ENCODE measurements around the gene IRF4. TPM values are rescaled to one million over a fixed set of nuclear protein-coding genes. Genes with fewer than 3 reads are reported as not detected.

The IRF4 gene
- total and polyA plus RNA-seq, 2 donors (not counting 3 experiments of a cell fraction or from before 2014, with no cell fraction given), result not detected

DNA sequence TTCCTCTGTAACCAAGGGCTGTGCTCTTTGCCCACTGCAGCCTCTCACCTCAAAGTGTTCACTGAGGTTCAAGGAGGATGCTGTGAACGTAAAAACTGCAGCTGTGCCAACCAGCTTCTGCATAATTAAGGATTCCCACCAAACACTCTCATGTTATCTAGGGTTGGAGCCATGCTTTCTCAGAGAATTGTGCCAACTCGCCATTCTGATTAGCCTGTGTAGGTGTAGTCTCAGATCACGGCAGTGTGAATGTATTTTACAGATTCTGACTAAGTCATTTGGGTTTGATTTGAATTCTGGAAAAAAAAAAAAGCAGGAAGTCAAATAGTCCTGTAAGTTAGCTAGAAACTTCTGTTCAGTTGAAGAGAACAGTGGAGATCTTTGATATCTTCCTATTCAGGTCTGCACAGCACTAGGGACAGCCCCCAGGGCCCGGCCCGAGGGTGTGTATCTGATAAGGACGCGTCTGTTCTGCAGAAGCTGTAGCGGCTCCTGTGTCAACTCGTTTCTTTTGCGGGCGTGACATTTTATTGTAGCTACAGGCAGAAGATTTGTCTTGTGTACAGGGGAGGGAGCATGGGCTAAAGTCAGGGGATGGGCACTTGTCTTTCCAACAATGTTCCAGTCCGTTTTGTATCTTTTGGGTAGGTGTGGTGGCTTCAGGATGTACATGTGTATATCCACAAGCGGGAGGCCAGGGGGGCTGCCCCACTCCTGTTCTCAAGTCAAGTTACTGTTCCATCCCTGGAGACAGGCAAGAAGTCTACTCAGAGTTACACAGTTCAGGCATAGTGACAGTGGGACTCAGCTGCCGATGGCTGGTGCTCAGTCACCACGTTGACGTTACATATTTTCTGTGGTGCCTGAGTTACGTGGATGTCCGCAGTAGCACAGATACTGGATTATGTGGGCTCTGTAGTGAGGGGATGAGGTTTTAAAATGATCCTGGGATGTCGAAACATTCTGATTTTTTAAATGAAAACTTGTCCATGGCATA is 12.4 kb downstream of the IRF4 start:
- no peaks in the 10 kb centered on the region for H3K79me2 ChIP-seq (ENCODE audit: control insufficient read depth, insufficient read depth, low read length)
- FAIRE-seq (no peak), DNase-seq (ENCODE audit: low read depth, low spot score) (no peak)
- H3K4me2 ChIP-seq (ENCODE audit: insufficient read depth, low read length), result no peak overlapping the region
- H3K9me3 ChIP-seq (replicated peaks; ENCODE audit: control insufficient read depth, insufficient read depth, low read length), result no peaks in the 10 kb centered on the region
- H3K27me3 ChIP-seq (ENCODE audit: control insufficient read depth in 2 of 2, insufficient read depth in 2 of 2, low read length in 2 of 2), result no peaks in the 10 kb centered on the region
- BruUV-seq (replicated peaks), result no TSS peak
- H3K27ac ChIP-seq (ENCODE audit: insufficient read depth, low read depth, low read length), result no peak overlapping the region
- dilution Hi-C loops (cut with MboI; ENCODE audit: extremely low pct_ligation_motif_present, low sequenced_read_pairs), result no loop called here
- ChIA-PET POLR2A (no interaction called here), CTCF (interaction anchor here (1.2 kb wide), 1 partner anchor 235 kb away, joined by 3 read pairs; no protein-coding TSS in a partner anchor)
- intact Hi-C loops (cut with micrococcal nuclease), result no loop called here
- no peak for TF ChIP-seq JUN (IDR thresholded peaks at IDR 0.05; ENCODE audit: borderline replicate concordance, insufficient read depth, insufficient read length, low read depth)
- H3K4me3 ChIP-seq (replicated peaks in 1 of 3; ENCODE audit: insufficient read depth in 1 of 3, low read depth in 1 of 3, low read length in 3 of 3), result no peak overlapping the region
- no peaks in the 10 kb centered on the region for H4K20me1 ChIP-seq (replicated peaks; ENCODE audit: control insufficient read depth, extremely low read depth, insufficient read depth, low read length)
- H3K9ac ChIP-seq (replicated peaks; ENCODE audit: extremely low read depth, insufficient read depth, low read length), result no peak overlapping the region
- H3K4me1 ChIP-seq (ENCODE audit: control insufficient read depth, extremely low read depth, insufficient read depth, low read length), result no peaks in the 10 kb centered on the region
- H2AFZ ChIP-seq (ENCODE audit: low read depth, low read length), result no peak overlapping the region
- no peaks in the 10 kb centered on the region for H3K9me1 ChIP-seq (replicated peaks; ENCODE audit: control insufficient read depth, extremely low read depth, insufficient read depth, low read length)
- H3K36me3 ChIP-seq (ENCODE audit: control insufficient read depth in 2 of 2, extremely low read depth in 1 of 2, insufficient read depth in 2 of 2, low read length in 2 of 2), result no peaks in the 10 kb centered on the region

DNA sequence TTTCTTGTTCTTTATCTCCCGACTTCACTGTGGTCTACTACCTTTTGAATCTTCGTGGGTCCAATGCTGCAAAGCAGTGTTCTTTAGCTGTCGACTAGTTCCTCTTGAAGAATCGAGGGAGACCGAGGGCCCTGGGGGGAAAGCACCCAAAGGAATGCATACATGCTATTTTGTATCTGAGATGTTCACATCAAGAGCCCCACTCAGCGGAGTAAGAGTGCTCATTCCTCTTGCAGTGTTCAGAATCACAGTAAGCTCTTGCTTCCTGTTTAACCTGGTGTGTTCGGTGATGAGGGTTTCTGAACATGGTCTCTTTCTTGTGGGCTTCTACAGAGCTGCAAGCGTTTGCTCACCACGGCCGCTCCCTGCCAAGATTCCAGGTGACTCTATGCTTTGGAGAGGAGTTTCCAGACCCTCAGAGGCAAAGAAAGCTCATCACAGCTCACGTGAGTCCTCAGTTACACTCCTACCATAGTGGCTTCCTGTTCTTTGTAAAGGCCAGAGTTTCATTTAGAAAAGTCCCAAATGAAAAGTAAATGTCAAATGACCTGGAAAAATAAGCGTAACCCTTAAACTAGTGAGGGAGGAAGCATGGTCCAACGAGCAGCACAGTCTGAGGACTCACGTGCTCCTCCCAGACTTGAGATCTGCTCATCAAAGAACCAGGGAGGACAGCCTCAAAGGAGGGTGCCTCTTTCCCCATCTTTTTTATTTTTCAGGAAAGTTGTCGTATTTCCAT is 13.3 kb downstream of the IRF4 start:
- no peak for TF ChIP-seq POLR2A (IDR thresholded peaks at IDR 0.05; ENCODE audit: low read depth, low read length)
- Histone ChIP-seq H3K36me3 (ENCODE audit: control insufficient read depth in 2 of 2, extremely low read depth in 1 of 2, insufficient read depth in 2 of 2, low read length in 2 of 2) (no peaks in the 10 kb centered on the region), H3K79me2 (ENCODE audit: control insufficient read depth, insufficient read depth, low read length) (no peaks in the 10 kb centered on the region), H3K4me1 (ENCODE audit: control insufficient read depth, extremely low read depth, insufficient read depth, low read length) (no peaks in the 10 kb centered on the region), H4K20me1 (replicated peaks; ENCODE audit: control insufficient read depth, extremely low read depth, insufficient read depth, low read length) (no peaks in the 10 kb centered on the region), H3K4me2 (ENCODE audit: insufficient read depth, low read length) (no peak overlapping the region), H3K27ac (ENCODE audit: insufficient read depth, low read depth, low read length) (no peak overlapping the region), H3K4me3 (replicated peaks in 1 of 3; ENCODE audit: insufficient read depth in 1 of 3, low read depth in 1 of 3, low read length in 3 of 3) (no peak overlapping the region), H2AFZ (ENCODE audit: low read depth, low read length) (no peak overlapping the region), H3K9me1 (replicated peaks; ENCODE audit: control insufficient read depth, extremely low read depth, insufficient read depth, low read length) (no peaks in the 10 kb centered on the region), H3K27me3 (ENCODE audit: control insufficient read depth in 2 of 2, insufficient read depth in 2 of 2, low read length in 2 of 2) (no peaks in the 10 kb centered on the region), H3K9ac (replicated peaks; ENCODE audit: extremely low read depth, insufficient read depth, low read length) (no peak overlapping the region), H3K9me3 (replicated peaks; ENCODE audit: control insufficient read depth, insufficient read depth, low read length) (no peaks in the 10 kb centered on the region)
- no TSS peak for BruUV-seq (replicated peaks)
- DNase-seq (ENCODE audit: low read depth, low spot score), result no peak
- POLR2A ChIA-PET, result no interaction called here
- dilution Hi-C loops (cut with MboI; ENCODE audit: extremely low pct_ligation_motif_present, low sequenced_read_pairs) (no loop called here), intact Hi-C loops (cut with micrococcal nuclease) (no loop called here)
- CTCF ChIA-PET, result interaction anchor here (0.7 to 1.2 kb wide), 2 partner anchors 28 to 236 kb away, joined by 3 read pairs; no protein-coding TSS in a partner anchor
- no peak for FAIRE-seq
